ENCODE results near the gene ANKAR.

Gene ANKAR

DNA sequence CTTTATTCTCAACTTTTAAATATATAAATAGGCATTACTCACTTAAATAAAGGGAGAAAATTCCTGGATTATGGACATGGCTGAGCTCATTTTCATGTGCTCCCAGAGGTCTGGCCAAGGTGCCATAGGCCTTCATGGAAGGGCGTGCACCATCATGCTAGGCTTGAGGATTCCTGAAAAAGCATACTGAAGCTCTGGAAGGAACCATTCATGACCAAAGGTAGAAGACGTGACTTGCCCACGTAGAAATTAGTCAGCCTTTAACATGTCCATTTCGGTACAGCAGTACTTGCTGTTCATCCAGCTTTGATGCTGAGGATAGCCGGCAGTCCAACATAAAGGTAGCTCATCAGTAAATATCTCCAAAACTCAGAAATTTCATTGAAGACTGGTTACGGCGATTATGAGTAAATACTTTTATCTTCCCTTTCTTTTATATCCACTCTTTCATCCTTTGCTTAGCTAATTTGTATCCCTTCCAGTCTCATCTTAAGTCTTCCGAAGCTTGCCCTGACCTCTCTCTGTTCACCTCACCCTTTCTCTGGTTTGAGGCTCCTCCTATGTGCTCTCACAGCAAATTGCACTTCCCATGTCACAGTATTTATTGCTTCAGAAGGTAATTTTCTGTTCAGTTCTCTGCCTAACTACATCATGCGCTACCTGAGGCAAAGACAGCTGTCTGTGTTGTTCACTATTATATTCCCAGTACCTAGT lies 45.5 kb upstream of the ANKAR start:
- Histone ChIP-seq H3K4me3 (ENCODE audit: low read depth, low read length, poor library complexity, severe bottlenecking) (no peak overlapping the region), H4K20me1 (ENCODE audit: insufficient read depth, low read length) (no peaks in the 10 kb centered on the region), H3K27me3 (ENCODE audit: insufficient read depth, low read length) (no peaks in the 10 kb centered on the region), H3F3A (ENCODE audit: insufficient read depth, low read length) (no peaks in the 10 kb centered on the region), H3K9me2 (ENCODE audit: low read depth, low read length) (no peaks in the 10 kb centered on the region), H3K4me2 (ENCODE audit: low read length) (no peak overlapping the region), H3K36me3 (ENCODE audit: insufficient read depth, low read length) (no peaks in the 10 kb centered on the region), H3K9ac (ENCODE audit: low read length) (no peak overlapping the region), H3K4me1 (ENCODE audit: insufficient read depth, low read length, severe bottlenecking) (no peaks in the 10 kb centered on the region), H3K79me2 (ENCODE audit: insufficient read depth, low read length) (no peaks in the 10 kb centered on the region), H2AFZ (ENCODE audit: low read length) (no peak overlapping the region), H3K27ac (ENCODE audit: low read depth, low read length, poor library complexity, severe bottlenecking) (no peak overlapping the region), H3K9me3 (ENCODE audit: low read length) (no peaks in the 10 kb centered on the region)
- no peak for TF ChIP-seq EZH2 (IDR thresholded peaks at IDR 0.05; ENCODE audit: borderline replicate concordance, low read length)

DNA sequence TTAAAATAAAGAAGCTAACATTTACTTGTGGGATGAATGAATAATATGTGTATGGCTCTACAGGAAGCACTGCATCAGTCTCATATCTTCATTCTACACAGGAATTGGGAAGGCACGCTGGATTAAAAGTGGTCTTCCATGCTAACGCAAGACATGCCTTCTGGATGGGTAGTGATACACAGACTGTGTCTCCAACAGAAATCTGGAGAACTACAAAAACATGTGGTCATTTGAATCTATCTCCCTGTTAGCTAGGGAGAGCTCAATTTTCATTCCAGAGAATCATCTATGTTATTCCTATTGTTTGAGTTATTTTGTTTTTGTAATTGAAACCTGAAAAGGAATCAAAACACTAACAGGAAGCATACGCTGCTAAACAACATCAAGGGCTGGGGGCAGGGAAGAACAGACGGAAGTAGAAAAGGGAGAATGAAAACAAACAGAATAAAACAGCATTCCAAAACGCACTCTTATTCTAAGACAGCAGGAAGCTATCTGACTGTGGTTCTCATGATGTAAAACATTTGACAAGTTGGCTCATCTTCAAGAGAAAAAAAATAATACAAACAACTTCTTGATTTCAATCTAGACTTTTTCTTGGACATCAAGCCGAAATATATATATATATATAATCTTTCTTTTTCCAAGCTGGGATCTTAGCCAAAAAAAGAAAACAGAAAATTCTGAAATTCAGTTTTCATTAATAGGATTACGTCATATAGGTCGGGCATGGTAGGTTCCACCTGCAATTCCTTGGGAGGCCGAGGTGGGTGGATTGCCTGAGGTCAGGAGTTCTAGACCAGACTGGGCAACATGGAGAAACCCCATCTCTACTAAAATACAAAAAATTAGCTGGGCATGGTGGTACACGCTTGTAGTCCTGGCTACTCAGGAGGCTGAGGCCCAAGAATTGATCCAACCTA lies 44.7 kb upstream of the ANKAR start:
- no peaks in the 10 kb centered on the region for H3K27me3 ChIP-seq (ENCODE audit: insufficient read depth, low read length)
- H3K27ac ChIP-seq (ENCODE audit: low read depth, low read length, poor library complexity, severe bottlenecking) = no peak overlapping the region
- no peaks in the 10 kb centered on the region for H3K79me2 ChIP-seq (ENCODE audit: insufficient read depth, low read length)
- no peaks in the 10 kb centered on the region for H3K4me1 ChIP-seq (ENCODE audit: insufficient read depth, low read length, severe bottlenecking)
- H3F3A ChIP-seq (ENCODE audit: insufficient read depth, low read length) = no peaks in the 10 kb centered on the region
- no peak overlapping the region for H3K9ac ChIP-seq (ENCODE audit: low read length)
- no peaks in the 10 kb centered on the region for H3K9me3 ChIP-seq (ENCODE audit: low read length)
- no peak overlapping the region for H3K4me3 ChIP-seq (ENCODE audit: low read depth, low read length, poor library complexity, severe bottlenecking)
- H3K36me3 ChIP-seq (ENCODE audit: insufficient read depth, low read length) = no peaks in the 10 kb centered on the region
- H2AFZ ChIP-seq (ENCODE audit: low read length) = no peak overlapping the region
- H4K20me1 ChIP-seq (ENCODE audit: insufficient read depth, low read length) = no peaks in the 10 kb centered on the region
- no peak overlapping the region for H3K4me2 ChIP-seq (ENCODE audit: low read length)
- no peaks in the 10 kb centered on the region for H3K9me2 ChIP-seq (ENCODE audit: low read depth, low read length)
- TF ChIP-seq, protein P1, sequence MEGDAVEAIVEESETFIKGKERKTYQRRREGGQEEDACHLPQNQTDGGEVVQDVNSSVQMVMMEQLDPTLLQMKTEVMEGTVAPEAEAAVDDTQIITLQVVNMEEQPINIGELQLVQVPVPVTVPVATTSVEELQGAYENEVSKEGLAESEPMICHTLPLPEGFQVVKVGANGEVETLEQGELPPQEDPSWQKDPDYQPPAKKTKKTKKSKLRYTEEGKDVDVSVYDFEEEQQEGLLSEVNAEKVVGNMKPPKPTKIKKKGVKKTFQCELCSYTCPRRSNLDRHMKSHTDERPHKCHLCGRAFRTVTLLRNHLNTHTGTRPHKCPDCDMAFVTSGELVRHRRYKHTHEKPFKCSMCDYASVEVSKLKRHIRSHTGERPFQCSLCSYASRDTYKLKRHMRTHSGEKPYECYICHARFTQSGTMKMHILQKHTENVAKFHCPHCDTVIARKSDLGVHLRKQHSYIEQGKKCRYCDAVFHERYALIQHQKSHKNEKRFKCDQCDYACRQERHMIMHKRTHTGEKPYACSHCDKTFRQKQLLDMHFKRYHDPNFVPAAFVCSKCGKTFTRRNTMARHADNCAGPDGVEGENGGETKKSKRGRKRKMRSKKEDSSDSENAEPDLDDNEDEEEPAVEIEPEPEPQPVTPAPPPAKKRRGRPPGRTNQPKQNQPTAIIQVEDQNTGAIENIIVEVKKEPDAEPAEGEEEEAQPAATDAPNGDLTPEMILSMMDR (IDR thresholded peaks at IDR 0.05; ENCODE audit: low read length) = no peak
- TF ChIP-seq EZH2 (IDR thresholded peaks at IDR 0.05; ENCODE audit: borderline replicate concordance, low read length) = no peak

DNA sequence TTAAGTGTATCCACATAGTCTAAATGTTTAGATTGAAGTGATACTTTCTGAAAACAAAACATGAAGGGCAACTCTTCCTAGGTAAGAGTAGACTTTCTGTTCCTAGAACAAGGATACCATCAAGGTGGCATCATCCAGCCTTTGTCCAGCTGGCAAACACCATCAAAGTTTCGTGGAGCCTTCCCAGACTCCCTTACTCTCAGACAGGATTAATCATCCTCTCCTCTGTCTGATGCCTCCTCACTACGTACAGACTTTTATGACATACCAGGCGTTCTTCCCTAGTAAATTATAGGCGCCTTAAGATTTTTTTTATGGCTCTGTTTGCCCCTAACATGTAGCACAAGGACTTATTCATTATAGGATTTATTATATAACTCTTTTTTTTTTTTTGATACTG lies 42.6 kb upstream of the ANKAR start:
- H3K27ac ChIP-seq (ENCODE audit: low read depth, low read length, poor library complexity, severe bottlenecking) = no peak overlapping the region
- H3K9me2 ChIP-seq (ENCODE audit: low read depth, low read length) = no peaks in the 10 kb centered on the region
- no peaks in the 10 kb centered on the region for H3K9me3 ChIP-seq (ENCODE audit: low read length)
- H3K4me1 ChIP-seq (ENCODE audit: insufficient read depth, low read length, severe bottlenecking) = no peaks in the 10 kb centered on the region
- H3F3A ChIP-seq (ENCODE audit: insufficient read depth, low read length) = no peaks in the 10 kb centered on the region
- no peaks in the 10 kb centered on the region for H3K79me2 ChIP-seq (ENCODE audit: insufficient read depth, low read length)
- H3K4me3 ChIP-seq (ENCODE audit: low read depth, low read length, poor library complexity, severe bottlenecking) = no peak overlapping the region
- no peak overlapping the region for H3K9ac ChIP-seq (ENCODE audit: low read length)
- H4K20me1 ChIP-seq (ENCODE audit: insufficient read depth, low read length) = no peaks in the 10 kb centered on the region
- H3K4me2 ChIP-seq (ENCODE audit: low read length) = no peak overlapping the region
- H3K36me3 ChIP-seq (ENCODE audit: insufficient read depth, low read length) = no peaks in the 10 kb centered on the region
- no peaks in the 10 kb centered on the region for H3K27me3 ChIP-seq (ENCODE audit: insufficient read depth, low read length)
- H2AFZ ChIP-seq (ENCODE audit: low read length) = no peak overlapping the region
- no peak for TF ChIP-seq EZH2 (IDR thresholded peaks at IDR 0.05; ENCODE audit: borderline replicate concordance, low read length)
- TF ChIP-seq, protein P1 (IDR thresholded peaks at IDR 0.05; ENCODE audit: low read length) = no peak
